GM21576 (cell line): ENCODE results near the gene MOB1B.
A peak's percentile ranks its signal among the peaks of the same experiment; 100 is the strongest.

Experiments
- ATAC-seq: cut with Tn5 transposase; IDR thresholded peaks from one replicate; pipeline ENCODE4 v1.9.1; 2021; ENCODE audit warnings: mild to moderate bottlenecking, moderate library complexity; ENCODE audit not compliant: unreplicated experiment

The MOB1B gene

GRCh38 chr4:70914000-70914399, 11.8 kb downstream of the MOB1B start:
- no peak for ATAC-seq

GRCh38 chr4:70914631-70915030, 12.5 kb downstream of the MOB1B start:
- no peak for ATAC-seq

- ATAC-seq: no peak
Observed at GRCh38 chr4:70915036-70915815, 13.1 kb downstream of the MOB1B start.

GRCh38 chr4:70915874-70916559, 13.8 kb downstream of the MOB1B start:
- ATAC-seq: no peak

DNA sequence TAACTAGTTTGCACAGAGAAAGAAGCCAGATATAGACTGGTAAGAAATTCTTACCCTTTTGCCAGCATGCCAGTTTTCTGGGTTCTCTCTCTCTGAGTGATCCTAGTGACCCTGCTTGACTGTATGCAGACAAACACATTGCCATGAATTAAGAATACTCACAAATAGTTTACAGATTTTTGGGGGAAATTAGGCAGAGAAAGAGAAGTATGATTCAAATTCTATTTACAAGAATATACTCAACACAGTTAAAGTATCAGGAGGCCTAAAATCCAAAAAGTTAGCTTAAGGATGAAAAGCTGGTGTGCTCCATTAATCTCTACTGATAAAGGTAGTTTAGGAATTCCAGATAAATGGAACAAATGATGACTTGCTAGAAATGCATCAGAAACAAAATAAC, 18.4 kb downstream of the MOB1B start:
- ATAC-seq: no peak

- no peak for ATAC-seq
Observed at GRCh38 chr4:70925418-70925817, 23.2 kb downstream of the MOB1B start.

DNA sequence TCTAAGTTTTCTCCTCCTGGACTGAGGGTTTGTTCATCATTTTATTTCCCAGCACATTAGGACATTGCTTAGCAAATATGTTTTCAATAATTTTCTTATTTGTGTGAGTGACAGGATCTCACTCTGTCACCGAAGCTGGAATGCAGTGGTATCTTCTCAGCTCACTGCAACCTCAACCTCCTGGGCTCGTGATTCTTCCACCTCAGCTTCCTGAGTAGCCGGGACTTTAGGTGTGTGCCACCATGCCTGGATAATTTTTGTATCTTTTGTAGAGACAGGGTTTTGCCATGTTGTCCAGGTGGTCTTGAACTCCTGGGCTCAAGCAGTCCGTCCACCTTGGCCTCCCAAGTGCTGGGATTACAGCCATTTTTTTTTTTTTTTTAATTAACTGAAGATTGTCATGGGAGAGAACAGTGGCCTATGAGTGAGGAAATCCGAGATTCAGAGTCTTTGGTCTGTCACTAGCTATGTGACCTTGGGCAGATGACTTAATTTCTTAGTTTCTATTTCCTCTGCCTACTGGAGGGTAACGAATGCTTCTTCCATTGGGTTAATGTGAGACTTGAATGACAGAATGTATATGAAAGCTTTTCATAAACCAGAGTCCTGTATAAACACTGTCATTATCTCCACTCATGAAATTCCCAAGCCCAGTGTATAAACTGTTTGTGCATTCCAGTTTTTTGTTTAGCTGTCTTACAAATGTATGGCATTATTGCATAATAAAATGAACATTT, 23.9 kb downstream of the MOB1B start:
- ATAC-seq: peak; percentile 84

GRCh38 chr4:70927502-70928137, 25.5 kb downstream of the MOB1B start:
- ATAC-seq: peak; percentile 30

GRCh38 chr4:70930530-70931256, 28.5 kb downstream of the MOB1B start:
- no peak for ATAC-seq

- ATAC-seq: no peak
Observed at GRCh38 chr4:70931347-70931746, 29.2 kb downstream of the MOB1B start.

DNA sequence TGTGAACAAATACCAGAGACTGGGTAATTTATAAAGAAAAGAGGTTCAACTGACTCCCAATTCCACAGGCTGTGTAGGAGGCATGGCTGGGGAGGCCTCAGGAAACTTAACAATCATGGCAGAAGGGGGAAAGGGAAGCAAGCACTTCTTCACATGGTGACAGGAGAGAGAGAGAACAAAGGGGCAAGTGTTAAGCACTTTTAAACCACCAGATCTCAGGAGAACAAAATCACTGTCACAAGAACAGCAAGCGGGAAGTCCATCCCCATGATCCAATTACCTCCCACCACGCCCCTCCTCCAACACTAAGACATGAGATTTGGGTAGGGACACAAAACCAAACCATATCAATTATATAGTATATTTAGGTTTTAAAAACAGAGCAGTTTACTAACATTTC, 30.8 kb downstream of the MOB1B start:
- no peak for ATAC-seq

DNA sequence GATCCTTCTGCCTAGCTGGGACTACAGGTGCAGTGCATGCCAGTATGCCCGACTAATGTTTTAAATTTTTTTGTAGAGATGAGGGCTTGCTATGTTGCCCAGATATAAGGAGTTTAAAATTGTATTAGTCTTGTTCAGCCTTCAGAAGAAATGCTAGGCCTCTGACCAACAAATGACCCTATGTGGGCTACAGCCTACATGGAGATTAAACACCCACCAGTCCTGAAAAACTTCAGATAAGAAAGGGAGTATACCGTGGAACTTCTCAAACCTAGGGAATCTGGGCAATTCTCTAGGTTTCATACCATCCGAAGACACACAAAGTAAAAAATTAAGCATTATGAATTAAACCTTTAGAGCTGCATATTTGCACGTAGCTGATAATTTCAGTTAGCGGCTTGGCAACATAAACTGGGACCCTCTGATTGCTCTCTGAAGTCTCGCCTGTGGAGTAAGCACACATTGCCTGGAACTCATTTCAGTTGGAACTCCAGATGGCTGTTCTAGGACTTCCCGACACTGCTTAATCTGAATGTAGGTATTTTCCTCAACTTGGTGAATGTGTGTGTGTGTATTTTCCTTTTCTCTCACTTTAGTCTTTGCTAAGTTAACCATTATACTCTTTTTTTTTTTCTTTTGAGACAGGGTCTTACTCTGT, 33.0 kb downstream of the MOB1B start:
- ATAC-seq: no peak

DNA sequence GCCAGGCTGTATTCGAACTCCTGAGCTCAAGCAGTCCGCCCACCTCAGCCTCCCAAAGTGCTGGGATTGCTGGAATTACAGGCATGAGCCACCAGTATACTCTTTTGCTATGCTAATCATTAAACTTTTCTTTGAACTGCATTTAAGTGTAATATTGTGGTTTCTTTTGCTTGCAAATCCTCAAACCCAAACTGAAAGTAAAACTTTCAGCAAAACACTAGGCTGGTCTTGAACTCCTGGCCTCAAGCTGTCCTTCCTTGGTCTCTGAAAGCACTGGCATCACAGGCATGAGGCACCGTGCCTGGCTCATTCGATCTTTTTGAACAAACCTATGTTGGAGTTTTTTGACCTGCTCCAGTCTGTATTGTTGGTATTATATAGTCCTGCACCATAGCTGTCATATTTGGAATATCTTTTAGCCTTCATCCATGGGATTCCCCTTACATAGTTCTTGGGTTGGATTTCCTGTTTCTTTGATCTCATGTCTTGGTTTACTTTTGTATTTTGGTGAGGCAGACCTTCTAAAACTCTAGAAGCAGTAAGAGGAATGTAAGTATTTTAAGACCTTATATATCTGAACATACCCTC, 34.1 kb downstream of the MOB1B start:
- no peak for ATAC-seq

DNA sequence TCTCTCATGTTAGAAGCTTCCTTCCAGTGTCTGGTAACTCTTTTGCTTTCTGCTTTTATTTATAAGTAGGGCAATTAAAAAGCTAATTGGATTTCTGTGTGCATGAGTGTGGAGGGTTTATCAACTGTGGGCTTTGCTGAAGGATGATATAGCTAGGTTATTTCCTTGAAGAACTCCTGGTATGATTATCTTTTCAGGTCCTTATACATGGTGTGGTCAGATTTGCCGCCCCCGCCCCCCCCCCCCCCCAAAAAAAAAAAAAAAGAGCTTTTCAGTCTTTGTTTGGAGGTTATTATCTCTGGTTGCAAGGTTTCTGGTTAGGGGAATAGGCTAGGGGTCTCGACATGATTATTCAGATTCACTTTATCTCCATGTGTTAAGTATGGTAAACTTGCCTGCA, 35.9 kb downstream of the MOB1B start:
- no peak for ATAC-seq

- ATAC-seq: no peak
Observed at GRCh38 chr4:70940134-70940533, 38.0 kb downstream of the MOB1B start.

- peak; percentile 88 for ATAC-seq
Observed at GRCh38 chr4:70943114-70943513, 40.9 kb downstream of the MOB1B start.

DNA sequence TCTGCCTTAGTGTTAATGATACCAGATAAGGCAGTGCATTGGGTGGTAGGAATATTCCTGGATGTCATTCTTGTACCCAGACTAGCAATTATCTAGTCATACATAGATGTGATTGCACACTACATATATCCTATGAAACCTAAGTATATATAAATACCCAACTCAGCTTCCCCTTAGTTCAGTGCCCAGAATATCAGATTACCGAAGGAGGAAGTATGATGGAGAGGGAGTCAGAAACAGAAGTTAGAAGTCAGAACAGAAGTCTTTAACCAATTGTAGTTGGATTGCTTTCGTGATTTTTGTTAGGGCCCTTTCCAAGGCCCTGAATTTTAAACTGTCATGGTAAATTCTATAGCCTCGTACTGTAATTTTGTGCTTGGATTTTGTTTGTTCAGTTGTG, 42.9 kb downstream of the MOB1B start:
- peak; percentile 44 for ATAC-seq

GRCh38 chr4:70945452-70946055, 43.4 kb downstream of the MOB1B start:
- ATAC-seq: no peak

DNA sequence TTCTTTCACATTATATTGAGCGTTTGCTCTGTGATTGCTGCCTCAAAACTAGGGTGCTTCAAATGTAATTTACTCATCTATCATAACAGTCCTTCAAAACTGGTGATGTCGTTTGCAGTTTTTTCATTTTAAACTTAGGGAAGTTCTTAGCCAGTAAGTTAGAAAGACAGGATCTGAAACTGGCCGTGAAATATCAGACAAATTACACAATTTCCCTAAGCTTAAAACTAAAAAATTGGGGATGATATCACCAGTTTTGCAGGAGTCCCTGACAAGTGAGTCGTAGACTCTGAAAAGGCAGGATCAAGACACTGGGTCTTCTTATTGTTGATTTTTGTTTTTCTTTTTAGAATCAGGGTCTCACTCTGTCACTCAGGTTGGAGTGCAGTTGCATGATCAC, 44.8 kb downstream of the MOB1B start:
- no peak for ATAC-seq
